ENCODE data around the gene SORCS3. TPM values are rescaled to one million over a fixed set of nuclear protein-coding genes. Genes with fewer than 3 reads are reported as not detected.
A peak's percentile ranks its signal among the peaks of the same experiment; 100 is the strongest.

Gene SORCS3
- total RNA-seq, 1 experiment from 2014 or later, result not detected

- BruUV-seq (replicated peaks), result no TSS peak
- DNase-seq (ENCODE audit: low read depth, low spot score) (no peak), ATAC-seq (no peak; the same call in 1 of the 2 replicates)
- no peaks in the 10 kb centered on the region for H3K36me3 ChIP-seq (ENCODE audit: control insufficient read depth, insufficient read depth, low read length)
- intact Hi-C loops (cut with micrococcal nuclease; ENCODE audit: unreplicated experiment), result no loop called here
- POLR2A ChIA-PET, result no interaction called here
- no peak overlapping the region for H3K4me3 ChIP-seq (ENCODE audit: low read depth in 2 of 2, low read length in 2 of 2)
- CTCF ChIA-PET, result no interaction called here
- H3K27ac ChIP-seq (ENCODE audit: low read length), result no peak overlapping the region
- no peaks in the 10 kb centered on the region for H3K9me3 ChIP-seq (ENCODE audit: control insufficient read depth, insufficient read depth, low read depth, low read length)
- no peaks in the 10 kb centered on the region for H3K4me1 ChIP-seq (ENCODE audit: control insufficient read depth, insufficient read depth, low read length)
- H3K27me3 ChIP-seq (ENCODE audit: control insufficient read depth, insufficient read depth, low read length), result peaks cover 10% of the 10 kb centered on the region
- in situ Hi-C loops (cut with HindIII; ENCODE audit: low pct_unique_long_range_greater_than_20kb, low sequenced_read_pairs), result no loop called here
- no peak for TF ChIP-seq TCF7L2 (IDR thresholded peaks at IDR 0.05; ENCODE audit: low read depth, low read length)
- peak; percentile 18; the same call in 1 of the 2 replicates for TF ChIP-seq CTCF (IDR thresholded peaks at IDR 0.05)
These were observed 1.7 kb downstream of the SORCS3 start for GRCh38 chr10:104642658-104643302.

- ChIA-PET POLR2A (no interaction called here), CTCF (no interaction called here)
- intact Hi-C loops (cut with micrococcal nuclease; ENCODE audit: unreplicated experiment) (no loop called here), in situ Hi-C loops (cut with HindIII; ENCODE audit: low pct_unique_long_range_greater_than_20kb, low sequenced_read_pairs) (no loop called here)
- BruUV-seq (replicated peaks), result no TSS peak
- H3K36me3 ChIP-seq (ENCODE audit: control insufficient read depth, insufficient read depth, low read length), result no peaks in the 10 kb centered on the region
- H3K9me3 ChIP-seq (ENCODE audit: control insufficient read depth, insufficient read depth, low read depth, low read length), result no peaks in the 10 kb centered on the region
- peaks cover 9% of the 10 kb centered on the region for H3K27me3 ChIP-seq (ENCODE audit: control insufficient read depth, insufficient read depth, low read length)
- no peaks in the 10 kb centered on the region for H3K4me1 ChIP-seq (ENCODE audit: control insufficient read depth, insufficient read depth, low read length)
- DNase-seq (ENCODE audit: low read depth, low spot score), result no peak
- TF ChIP-seq CTCF (IDR thresholded peaks at IDR 0.05) (no peak), TCF7L2 (IDR thresholded peaks at IDR 0.05; ENCODE audit: low read depth, low read length) (no peak), REST (IDR thresholded peaks at IDR 0.05; ENCODE audit: insufficient read depth in 1 of 2, low read depth in 2 of 2, low read length in 1 of 2) (no peak), POLR2AphosphoS5 (IDR thresholded peaks at IDR 0.05; ENCODE audit: low read depth, low read length) (no peak), SIN3A (IDR thresholded peaks at IDR 0.05; ENCODE audit: borderline replicate concordance, insufficient read depth, low read depth, low read length) (no peak)
- H3K4me3 ChIP-seq (ENCODE audit: low read depth in 2 of 2, low read length in 2 of 2), result no peak overlapping the region
- no peak for ATAC-seq
- no peak overlapping the region for H3K27ac ChIP-seq (ENCODE audit: low read length)
These were observed 2.2 kb downstream of the SORCS3 start for GRCh38 chr10:104643303-104643663.
